GM23338 (cell line): ENCODE measurements around the gene EEPD1.

Source experiments
- CREB1 ChIP-seq: fragments of 250-450 bp; sonication (Bioruptor Pico); IDR thresholded peaks from 2 replicates; pipeline ENCODE4 v1.5.0; 2020; ENCODE audit warnings: low read depth, mild to moderate bottlenecking, moderate library complexity
- EZH2 ChIP-seq: fragments of 200-600 bp; sonication (generic); IDR thresholded peaks from one replicate; pipeline ENCODE4 v1.8.0; 2017; ENCODE audit warnings: antibody characterized with exemption, mild to moderate bottlenecking, low read depth; ENCODE audit not compliant: unreplicated experiment
- POLR2AphosphoS5 ChIP-seq: IDR thresholded peaks from 2 replicates; pipeline ENCODE4 v1.6.1; 2016; ENCODE audit warnings: antibody characterized with exemption, low read depth
- STAT1 ChIP-seq: IDR thresholded peaks from one replicate; pipeline ENCODE4 v1.6.1; 2016; ENCODE audit warnings: antibody characterized with exemption; ENCODE audit not compliant: unreplicated experiment
- ZNF114 ChIP-seq: fragments of 250-450 bp; sonication (Bioruptor Pico); IDR thresholded peaks from 2 replicates; pipeline ENCODE4 v1.5.0; 2020; ENCODE audit warnings: mild to moderate bottlenecking, moderate library complexity
- TF ChIP-seq, protein P1 (sequence below), 2 experiments: fragments of 200-600 bp in 1 of 2; sonication (generic) in 1 of 2; conservative IDR thresholded peaks; 2 replicates each; pipeline versions ENCODE4 v1.5.1 to v1.6.1; 2016 to 2017; ENCODE audit warnings: antibody characterized with exemption in 2 of 2, low read depth in 2 of 2, mild to moderate bottlenecking in 2 of 2, moderate library complexity in 1 of 2
- TF ChIP-seq, protein P2 (sequence below): IDR thresholded peaks from 2 replicates; pipeline ENCODE4 v1.6.1; 2016; ENCODE audit warnings: antibody characterized with exemption
- TF ChIP-seq, protein P3 (sequence below): IDR thresholded peaks from one replicate; pipeline ENCODE4 v1.6.1; 2018; ENCODE audit warnings: antibody characterized with exemption; ENCODE audit not compliant: unreplicated experiment

DNA sequence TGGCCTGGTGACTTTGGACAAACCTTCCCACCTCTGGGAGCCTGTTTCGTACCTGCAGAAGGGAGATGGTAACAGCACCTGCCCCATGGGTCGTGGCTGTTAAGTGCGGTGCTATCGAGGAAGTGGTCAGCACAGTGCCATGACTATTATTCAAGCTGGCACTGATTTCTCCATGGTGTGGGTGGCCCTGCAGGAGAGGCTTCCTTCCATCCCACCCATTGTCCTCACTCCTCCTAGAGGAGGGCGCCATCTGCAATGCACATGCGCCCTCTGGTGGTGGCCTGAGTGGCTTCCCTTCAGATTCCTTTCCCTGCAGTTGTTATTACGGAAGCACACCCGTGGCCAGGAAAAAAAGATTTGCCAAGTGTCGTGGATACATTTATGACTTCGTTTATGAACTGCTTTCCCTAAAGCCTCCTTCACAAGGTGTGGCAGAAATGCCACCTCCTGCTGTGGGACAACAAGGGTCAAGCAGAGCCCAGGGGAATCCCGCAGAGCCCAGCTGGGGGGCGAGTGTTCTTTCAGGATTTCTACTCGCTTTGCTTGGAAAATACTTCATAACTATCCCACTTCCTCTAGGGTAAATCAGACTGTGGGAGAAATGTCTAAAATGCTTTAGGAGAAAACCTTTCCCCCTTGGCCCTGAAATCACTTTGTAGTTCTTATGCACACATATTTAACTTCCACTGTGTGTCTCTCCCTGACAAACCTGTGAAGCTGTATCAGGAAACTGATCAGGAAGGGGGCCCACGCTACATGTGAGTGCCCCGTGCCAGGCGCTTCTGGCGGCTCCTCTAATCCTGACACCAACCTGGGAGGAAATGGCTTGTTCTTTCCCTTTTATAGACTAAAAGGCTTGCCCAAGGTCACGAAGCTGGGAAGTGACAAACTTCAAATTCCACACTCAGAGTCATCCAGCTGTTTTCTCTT is 138.6 kb downstream of the EEPD1 start:
- TF ChIP-seq, protein P1, sequence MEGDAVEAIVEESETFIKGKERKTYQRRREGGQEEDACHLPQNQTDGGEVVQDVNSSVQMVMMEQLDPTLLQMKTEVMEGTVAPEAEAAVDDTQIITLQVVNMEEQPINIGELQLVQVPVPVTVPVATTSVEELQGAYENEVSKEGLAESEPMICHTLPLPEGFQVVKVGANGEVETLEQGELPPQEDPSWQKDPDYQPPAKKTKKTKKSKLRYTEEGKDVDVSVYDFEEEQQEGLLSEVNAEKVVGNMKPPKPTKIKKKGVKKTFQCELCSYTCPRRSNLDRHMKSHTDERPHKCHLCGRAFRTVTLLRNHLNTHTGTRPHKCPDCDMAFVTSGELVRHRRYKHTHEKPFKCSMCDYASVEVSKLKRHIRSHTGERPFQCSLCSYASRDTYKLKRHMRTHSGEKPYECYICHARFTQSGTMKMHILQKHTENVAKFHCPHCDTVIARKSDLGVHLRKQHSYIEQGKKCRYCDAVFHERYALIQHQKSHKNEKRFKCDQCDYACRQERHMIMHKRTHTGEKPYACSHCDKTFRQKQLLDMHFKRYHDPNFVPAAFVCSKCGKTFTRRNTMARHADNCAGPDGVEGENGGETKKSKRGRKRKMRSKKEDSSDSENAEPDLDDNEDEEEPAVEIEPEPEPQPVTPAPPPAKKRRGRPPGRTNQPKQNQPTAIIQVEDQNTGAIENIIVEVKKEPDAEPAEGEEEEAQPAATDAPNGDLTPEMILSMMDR (conservative IDR thresholded peaks at IDR 0.05; ENCODE audit: low read depth in 2 of 2): peak; percentile 93 to 99
- no peak for TF ChIP-seq POLR2AphosphoS5
- no peak for TF ChIP-seq CREB1 (CRISPR knock-in tag)
- no peak for TF ChIP-seq EZH2
- no peak for TF ChIP-seq ZNF114
- TF ChIP-seq, protein P2, sequence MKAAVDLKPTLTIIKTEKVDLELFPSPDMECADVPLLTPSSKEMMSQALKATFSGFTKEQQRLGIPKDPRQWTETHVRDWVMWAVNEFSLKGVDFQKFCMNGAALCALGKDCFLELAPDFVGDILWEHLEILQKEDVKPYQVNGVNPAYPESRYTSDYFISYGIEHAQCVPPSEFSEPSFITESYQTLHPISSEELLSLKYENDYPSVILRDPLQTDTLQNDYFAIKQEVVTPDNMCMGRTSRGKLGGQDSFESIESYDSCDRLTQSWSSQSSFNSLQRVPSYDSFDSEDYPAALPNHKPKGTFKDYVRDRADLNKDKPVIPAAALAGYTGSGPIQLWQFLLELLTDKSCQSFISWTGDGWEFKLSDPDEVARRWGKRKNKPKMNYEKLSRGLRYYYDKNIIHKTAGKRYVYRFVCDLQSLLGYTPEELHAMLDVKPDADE: no peak
- TF ChIP-seq STAT1: no peak
- TF ChIP-seq, protein P3, sequence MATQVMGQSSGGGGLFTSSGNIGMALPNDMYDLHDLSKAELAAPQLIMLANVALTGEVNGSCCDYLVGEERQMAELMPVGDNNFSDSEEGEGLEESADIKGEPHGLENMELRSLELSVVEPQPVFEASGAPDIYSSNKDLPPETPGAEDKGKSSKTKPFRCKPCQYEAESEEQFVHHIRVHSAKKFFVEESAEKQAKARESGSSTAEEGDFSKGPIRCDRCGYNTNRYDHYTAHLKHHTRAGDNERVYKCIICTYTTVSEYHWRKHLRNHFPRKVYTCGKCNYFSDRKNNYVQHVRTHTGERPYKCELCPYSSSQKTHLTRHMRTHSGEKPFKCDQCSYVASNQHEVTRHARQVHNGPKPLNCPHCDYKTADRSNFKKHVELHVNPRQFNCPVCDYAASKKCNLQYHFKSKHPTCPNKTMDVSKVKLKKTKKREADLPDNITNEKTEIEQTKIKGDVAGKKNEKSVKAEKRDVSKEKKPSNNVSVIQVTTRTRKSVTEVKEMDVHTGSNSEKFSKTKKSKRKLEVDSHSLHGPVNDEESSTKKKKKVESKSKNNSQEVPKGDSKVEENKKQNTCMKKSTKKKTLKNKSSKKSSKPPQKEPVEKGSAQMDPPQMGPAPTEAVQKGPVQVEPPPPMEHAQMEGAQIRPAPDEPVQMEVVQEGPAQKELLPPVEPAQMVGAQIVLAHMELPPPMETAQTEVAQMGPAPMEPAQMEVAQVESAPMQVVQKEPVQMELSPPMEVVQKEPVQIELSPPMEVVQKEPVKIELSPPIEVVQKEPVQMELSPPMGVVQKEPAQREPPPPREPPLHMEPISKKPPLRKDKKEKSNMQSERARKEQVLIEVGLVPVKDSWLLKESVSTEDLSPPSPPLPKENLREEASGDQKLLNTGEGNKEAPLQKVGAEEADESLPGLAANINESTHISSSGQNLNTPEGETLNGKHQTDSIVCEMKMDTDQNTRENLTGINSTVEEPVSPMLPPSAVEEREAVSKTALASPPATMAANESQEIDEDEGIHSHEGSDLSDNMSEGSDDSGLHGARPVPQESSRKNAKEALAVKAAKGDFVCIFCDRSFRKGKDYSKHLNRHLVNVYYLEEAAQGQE: no peak
